Measurements from ENCODE around the gene BORCS8. TPM values are rescaled to one million over a fixed set of nuclear protein-coding genes. Genes with fewer than 3 reads are reported as not detected.

The BORCS8 gene
- total and polyA plus RNA-seq, 2 of the 13 experiments (the other 11 are each of a cell fraction or from before 2014, with no cell fraction given), result 9.6 to 13.3 TPM

GRCh38 chr19:19203012-19203856 lies 11.3 kb upstream of the BORCS8 start, which contains the start of gene NR2C2AP (continued):
- TF ChIP-seq SKIL (CRISPR knock-in tag; IDR thresholded peaks at IDR 0.05; ENCODE audit: borderline replicate concordance) (no peak), ONECUT2 (CRISPR knock-in tag; IDR thresholded peaks at IDR 0.05) (no peak), CC2D1A (CRISPR knock-in tag; IDR thresholded peaks at IDR 0.05) (no peak), FOXK1 (CRISPR knock-in tag; IDR thresholded peaks at IDR 0.05; ENCODE audit: borderline replicate concordance, low read depth) (no peak), GPBP1L1 (CRISPR knock-in tag; IDR thresholded peaks at IDR 0.05) (no peak), REL (CRISPR knock-in tag; conservative IDR thresholded peaks at IDR 0.05) (no peak), ZNF781 (CRISPR knock-in tag; IDR thresholded peaks at IDR 0.05; ENCODE audit: borderline replicate concordance, not compliant biosample characterization) (no peak), USF2 (IDR thresholded peaks at IDR 0.05; ENCODE audit: low read depth, low read length) (no peak), USF2 (CRISPR knock-in tag; IDR thresholded peaks at IDR 0.05; ENCODE audit: borderline replicate concordance) (no peak; the same call in 1 of the 2 replicates), IRX3 (CRISPR knock-in tag; IDR thresholded peaks at IDR 0.05; ENCODE audit: borderline replicate concordance, low read depth) (no peak), MBD4 (IDR thresholded peaks at IDR 0.05; ENCODE audit: borderline replicate concordance, low read length) (no peak), BORCS8-MEF2B (CRISPR knock-in tag; IDR thresholded peaks at IDR 0.05) (0 out of 2 replicates have a peak, but pooled peaks have one; percentile 31), SYNCRIP (IDR thresholded peaks at IDR 0.05; ENCODE audit: insufficient read depth, low read depth, low read length) (no peak), NFATC3 (CRISPR knock-in tag; IDR thresholded peaks at IDR 0.05) (no peak), ZSCAN22 (CRISPR knock-in tag; IDR thresholded peaks at IDR 0.05) (no peak), ZFP36L2 (CRISPR knock-in tag; IDR thresholded peaks at IDR 0.05) (no peak), ZNF558 (CRISPR knock-in tag; IDR thresholded peaks at IDR 0.05; ENCODE audit: borderline replicate concordance) (no peak), ATF6 (CRISPR knock-in tag; conservative IDR thresholded peaks at IDR 0.05) (no peak), PBX3 (CRISPR knock-in tag; IDR thresholded peaks at IDR 0.05; ENCODE audit: borderline replicate concordance) (no peak)
